Natural killer cell treated with Interleukin-12 subunit alpha and Interleukin-12 subunit beta and Interleukin-15 and Interleukin-18, amount 100 ng/mL, for 72 hours (primary cell): ENCODE data around the gene NOTCH1. TPM values are rescaled to one million over a fixed set of nuclear protein-coding genes. Genes with fewer than 3 reads are reported as not detected.

Source experiments
- ATAC-seq, 2 donors: fragments of 150-1000 bp; cut with Tn5 transposase in 1 of 2; sonication (Bioruptor Pico), chemical (Tn5 transposase) in 1 of 2; 2 replicates each; pipeline ENCODE4 v1.10.0; 2021
- DNase-seq: peaks from one replicate; pipeline ENCODE4 v3.0.0; 2022; ENCODE audit warnings: low spot score
- H3K27ac Mint-ChIP-seq, 2 donors: 1 replicate in 1 of 2; 2 replicates in 1 of 2; pipeline ENCODE4 v1.8.0; 2022; ENCODE audit warnings: mixed read lengths in 2 of 2, mild to moderate bottlenecking in 1 of 2, moderate library complexity in 1 of 2
- H3K27me3 Mint-ChIP-seq, 2 donors: 1 replicate in 1 of 2; 2 replicates in 1 of 2; pipeline ENCODE4 v1.8.0; 2022; ENCODE audit warnings: mixed read lengths in 2 of 2
- H3K36me3 Mint-ChIP-seq: one replicate; pipeline ENCODE4 v1.8.0; 2022; ENCODE audit warnings: mixed read lengths
- H3K4me1 Mint-ChIP-seq, 2 donors: 1 replicate in 1 of 2; 2 replicates in 1 of 2; pipeline ENCODE4 v1.8.0; 2022; ENCODE audit warnings: low read depth in 2 of 2, mixed read lengths in 2 of 2, mild to moderate bottlenecking in 1 of 2
- H3K4me3 Mint-ChIP-seq: one replicate; pipeline ENCODE4 v1.8.0; 2022; ENCODE audit warnings: mixed read lengths
- H3K9me3 Mint-ChIP-seq: 2 replicates; pipeline ENCODE4 v1.8.0; 2022; ENCODE audit warnings: mixed read lengths
- total RNA-seq, 2 donors: library from RNA; stranded (reverse); gene quantifications; one replicate each; pipeline ENCODE4 v1.2.3, GENCODE V29; 2022

NOTCH1 gene
- total RNA-seq, 2 donors from 2014 or later, result 57.3 to 85.0 TPM

- Mint-ChIP-seq H3K36me3 (no peaks in the 10 kb centered on the region), H3K4me3 (no peak overlapping the region), H3K4me1 (peaks cover 0 to 4% of the 10 kb centered on the region in 2 donors), H3K27ac (no peak overlapping the region), H3K9me3 (no peaks in the 10 kb centered on the region), H3K27me3 (no peaks in the 10 kb centered on the region)
- ATAC-seq (no peak), DNase-seq (no peak)
These were observed 35.3 kb downstream of the NOTCH1 start for GRCh38 chr9:136510561-136510960.

- Mint-ChIP-seq H3K27ac (no peak overlapping the region), H3K9me3 (no peaks in the 10 kb centered on the region), H3K27me3 (no peaks in the 10 kb centered on the region), H3K4me1 (peaks cover 0 to 4% of the 10 kb centered on the region in 2 donors), H3K4me3 (no peak overlapping the region), H3K36me3 (no peaks in the 10 kb centered on the region)
- ATAC-seq (no peak), DNase-seq (no peak)
These were observed 36.3 kb downstream of the NOTCH1 start for GRCh38 chr9:136509549-136509948.

- ATAC-seq, result no peak
These were observed 36.9 kb downstream of the NOTCH1 start for GRCh38 chr9:136508729-136509500.

GRCh38 chr9:136507992-136508375, 37.9 kb downstream of the NOTCH1 start:
- no peak for ATAC-seq
- H3K36me3 Mint-ChIP-seq, result no peaks in the 10 kb centered on the region
- no peaks in the 10 kb centered on the region for H3K27me3 Mint-ChIP-seq
- no peak overlapping the region for H3K27ac Mint-ChIP-seq
- DNase-seq, result no peak
- no peak overlapping the region for H3K4me3 Mint-ChIP-seq
- peaks cover 0 to 4% of the 10 kb centered on the region in 2 donors for H3K4me1 Mint-ChIP-seq
- no peaks in the 10 kb centered on the region for H3K9me3 Mint-ChIP-seq

More at GRCh38 chr9:136508729-136509500, 36.9 kb downstream of the NOTCH1 start:
- H3K27ac Mint-ChIP-seq, result no peak overlapping the region
- no peaks in the 10 kb centered on the region for H3K9me3 Mint-ChIP-seq
- H3K4me3 Mint-ChIP-seq, result no peak overlapping the region
- H3K27me3 Mint-ChIP-seq, result no peaks in the 10 kb centered on the region
- no peak for DNase-seq
- no peaks in the 10 kb centered on the region for H3K36me3 Mint-ChIP-seq
- H3K4me1 Mint-ChIP-seq, result peaks cover 0 to 4% of the 10 kb centered on the region in 2 donors

- peaks cover 0 to 4% of the 10 kb centered on the region in 2 donors for H3K4me1 Mint-ChIP-seq
- ATAC-seq (no peak), DNase-seq (no peak)
- no peaks in the 10 kb centered on the region for H3K27me3 Mint-ChIP-seq
- no peaks in the 10 kb centered on the region for H3K9me3 Mint-ChIP-seq
- H3K36me3 Mint-ChIP-seq, result no peaks in the 10 kb centered on the region
- H3K4me3 Mint-ChIP-seq, result no peak overlapping the region
- H3K27ac Mint-ChIP-seq, result no peak overlapping the region
These were observed 38.4 kb downstream of the NOTCH1 start for GRCh38 chr9:136507221-136507991.

GRCh38 chr9:136506425-136506824, 39.4 kb downstream of the NOTCH1 start:
- H3K36me3 Mint-ChIP-seq, result no peaks in the 10 kb centered on the region
- H3K4me3 Mint-ChIP-seq, result no peak overlapping the region
- ATAC-seq (no peak), DNase-seq (no peak)
- H3K27me3 Mint-ChIP-seq, result no peaks in the 10 kb centered on the region
- no peaks in the 10 kb centered on the region for H3K9me3 Mint-ChIP-seq
- H3K4me1 Mint-ChIP-seq, result peaks cover 0 to 4% of the 10 kb centered on the region in 2 donors
- no peak overlapping the region for H3K27ac Mint-ChIP-seq

GRCh38 chr9:136505406-136506403, 40.1 kb downstream of the NOTCH1 start:
- DNase-seq (no peak), ATAC-seq (peak in 1 of 2 donors; percentile 53)
- H3K27me3 Mint-ChIP-seq, result no peaks in the 10 kb centered on the region
- peaks cover 0 to 4% of the 10 kb centered on the region in 2 donors for H3K4me1 Mint-ChIP-seq
- no peaks in the 10 kb centered on the region for H3K9me3 Mint-ChIP-seq
- no peak overlapping the region for H3K4me3 Mint-ChIP-seq
- no peaks in the 10 kb centered on the region for H3K36me3 Mint-ChIP-seq
- no peak overlapping the region for H3K27ac Mint-ChIP-seq

GRCh38 chr9:136504512-136505348, 41.1 kb downstream of the NOTCH1 start:
- Mint-ChIP-seq H3K9me3 (no peaks in the 10 kb centered on the region), H3K4me1 (peaks cover 0 to 4% of the 10 kb centered on the region in 2 donors), H3K36me3 (no peaks in the 10 kb centered on the region), H3K27ac (no peak overlapping the region), H3K4me3 (no peak overlapping the region), H3K27me3 (no peaks in the 10 kb centered on the region)
- DNase-seq (no peak), ATAC-seq (no peak)

- Mint-ChIP-seq H3K4me3 (no peak overlapping the region), H3K36me3 (no peaks in the 10 kb centered on the region), H3K27me3 (no peaks in the 10 kb centered on the region), H3K9me3 (no peaks in the 10 kb centered on the region), H3K27ac (no peak overlapping the region), H3K4me1 (peaks cover 0 to 4% of the 10 kb centered on the region in 2 donors)
- ATAC-seq (no peak), DNase-seq (no peak)
These were observed 42.8 kb downstream of the NOTCH1 start for GRCh38 chr9:136502940-136503550.

- no peak overlapping the region for H3K4me3 Mint-ChIP-seq
- peaks cover 0 to 4% of the 10 kb centered on the region in 2 donors for H3K4me1 Mint-ChIP-seq
- H3K9me3 Mint-ChIP-seq, result no peaks in the 10 kb centered on the region
- DNase-seq (no peak), ATAC-seq (no peak)
- H3K27me3 Mint-ChIP-seq, result no peaks in the 10 kb centered on the region
- H3K36me3 Mint-ChIP-seq, result no peaks in the 10 kb centered on the region
- H3K27ac Mint-ChIP-seq, result no peak overlapping the region
These were observed 43.7 kb downstream of the NOTCH1 start for GRCh38 chr9:136502196-136502595.

- Mint-ChIP-seq H3K4me1 (peaks cover 0 to 4% of the 10 kb centered on the region in 2 donors), H3K36me3 (no peaks in the 10 kb centered on the region), H3K9me3 (no peaks in the 10 kb centered on the region), H3K27me3 (no peaks in the 10 kb centered on the region), H3K27ac (no peak overlapping the region), H3K4me3 (no peak overlapping the region)
- ATAC-seq, result no peak
- DNase-seq, result no peak
These were observed 44.2 kb downstream of the NOTCH1 start for GRCh38 chr9:136501686-136502085.
